Activated CD4-positive, alpha-beta T cell treated with anti-CD3 and anti-CD28 coated beads for 4 hours (primary cell): ENCODE data around the gene FAM110D.

Source experiments
- DNase-seq, 2 donors: peaks; one replicate each; pipeline ENCODE4 v3.0.0-alpha.2; 2020

The FAM110D gene

GRCh38 chr1:26158908-26159742 is at the start of gene FAM110D:
Gene FAM110D, plus strand, starts transcription at chr1:26159079. Its CDS starts 2,213 bp downstream, at chr1:26161292.
- DNase-seq: no peak

- DNase-seq: no peak
Observed at GRCh38 chr1:26109229-26110164, 49.4 kb upstream of the FAM110D start.

GRCh38 chr1:26110731-26111529 is 47.9 kb upstream of the FAM110D start:
- DNase-seq: peak; percentile 52 to 70

GRCh38 chr1:26111530-26112406 is 47.1 kb upstream of the FAM110D start, which contains the start of gene PDIK1L:
Gene PDIK1L, plus strand, starts transcription at chr1:26111824. Its CDS starts 2,485 bp downstream, at chr1:26114309.
- DNase-seq: peak; percentile 92 to 93

- no peak for DNase-seq
Observed at GRCh38 chr1:26112407-26112775, 46.5 kb upstream of the FAM110D start.

- no peak for DNase-seq
Observed at GRCh38 chr1:26114165-26114927, 44.5 kb upstream of the FAM110D start.

GRCh38 chr1:26119892-26120608 is 38.8 kb upstream of the FAM110D start:
- no peak for DNase-seq

- no peak for DNase-seq
Observed at GRCh38 chr1:26121854-26122773, 36.8 kb upstream of the FAM110D start.

- peak in 1 of 2 donors; percentile 8 for DNase-seq
Observed at GRCh38 chr1:26122988-26123973, 35.6 kb upstream of the FAM110D start.

GRCh38 chr1:26124418-26125331 is 34.2 kb upstream of the FAM110D start:
- DNase-seq: no peak

- no peak for DNase-seq
Observed at GRCh38 chr1:26125382-26125781, 33.5 kb upstream of the FAM110D start.

GRCh38 chr1:26125946-26126320 is 32.9 kb upstream of the FAM110D start:
- no peak for DNase-seq

GRCh38 chr1:26126321-26127084 is 32.4 kb upstream of the FAM110D start:
- peak; percentile 52 to 53 for DNase-seq

GRCh38 chr1:26127235-26128163 is 31.4 kb upstream of the FAM110D start:
- peak in 1 of 2 donors; percentile 6 for DNase-seq

GRCh38 chr1:26129778-26130177 is 29.1 kb upstream of the FAM110D start:
- no peak for DNase-seq
